IPS-11a (cell line): ENCODE measurements around the gene COL6A3.
"Not testable (repeated sequence)": the region's sequence is repeated elsewhere in the genome, so short reads cannot be mapped to it uniquely, and the experiment has no call there.

Experiments
- H3K4me3 ChIP-seq: one replicate; pipeline ENCODE4 v1.5.1; 2013; ENCODE audit warnings: low read depth, low read length, control low read depth

The COL6A3 gene

GRCh38 chr2:237321746-237322145 lies 92.2 kb downstream of the COL6A3 start:
- H3K4me3 ChIP-seq, result no peak overlapping the region

DNA sequence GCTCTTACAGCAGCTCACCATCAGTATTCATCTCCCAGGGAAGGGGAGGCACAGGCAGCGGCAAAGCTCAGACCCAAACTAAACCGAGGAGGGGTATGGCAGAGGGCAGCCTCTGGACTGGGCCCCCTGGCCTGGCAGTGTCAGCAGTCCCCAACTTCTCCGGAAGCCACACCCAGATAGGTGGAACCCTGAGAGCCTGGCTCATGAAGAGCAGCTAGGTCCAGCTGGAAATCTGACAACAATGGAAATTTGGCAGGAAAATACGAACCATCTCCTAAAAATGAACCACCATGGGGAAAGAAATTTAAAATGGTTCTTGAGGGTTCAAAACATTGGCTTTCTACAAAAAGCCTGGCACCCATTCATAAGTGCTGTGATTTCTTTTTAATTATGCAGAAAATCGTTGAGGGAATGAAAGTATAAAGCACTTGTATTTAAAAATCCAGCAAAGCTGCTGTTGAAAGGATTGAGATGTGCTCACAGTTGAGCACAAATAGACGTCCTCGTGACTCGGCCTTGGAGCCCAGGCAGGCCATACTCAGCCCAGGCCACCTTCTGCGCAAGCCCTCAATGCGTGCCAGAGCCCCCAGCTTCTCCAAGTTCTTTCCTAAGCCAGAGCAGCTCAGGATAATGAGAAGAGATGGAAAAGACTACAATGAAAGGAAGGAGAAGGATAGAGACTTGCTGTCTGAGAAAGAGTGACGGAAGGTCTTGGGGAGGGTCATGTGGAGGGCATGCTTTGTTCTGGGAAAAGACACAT lies 93.0 kb downstream of the COL6A3 start:
- H3K4me3 ChIP-seq, result no peak overlapping the region

DNA sequence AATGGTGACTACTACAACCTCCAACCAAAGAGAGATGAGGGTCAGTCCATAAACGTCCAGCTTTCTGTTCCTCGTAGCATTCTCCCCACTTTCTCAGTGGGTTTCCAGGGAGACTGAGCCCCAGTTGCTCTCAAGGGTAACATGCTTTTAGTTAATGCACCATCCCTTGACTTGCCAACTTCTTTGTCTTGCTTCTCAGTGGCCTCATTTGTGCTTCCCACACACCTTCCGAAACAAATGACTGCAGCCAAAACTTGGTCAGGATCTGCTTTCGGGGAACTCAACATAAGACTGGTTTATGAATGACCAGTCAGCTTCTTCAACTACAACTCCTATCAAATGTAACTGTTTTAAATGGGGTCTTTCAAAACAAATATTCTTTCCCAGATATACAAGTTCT lies 94.1 kb downstream of the COL6A3 start:
- H3K4me3 ChIP-seq, result no peak overlapping the region

- H3K4me3 ChIP-seq, result no peak overlapping the region
These were observed 94.7 kb downstream of the COL6A3 start for GRCh38 chr2:237319086-237319820.

DNA sequence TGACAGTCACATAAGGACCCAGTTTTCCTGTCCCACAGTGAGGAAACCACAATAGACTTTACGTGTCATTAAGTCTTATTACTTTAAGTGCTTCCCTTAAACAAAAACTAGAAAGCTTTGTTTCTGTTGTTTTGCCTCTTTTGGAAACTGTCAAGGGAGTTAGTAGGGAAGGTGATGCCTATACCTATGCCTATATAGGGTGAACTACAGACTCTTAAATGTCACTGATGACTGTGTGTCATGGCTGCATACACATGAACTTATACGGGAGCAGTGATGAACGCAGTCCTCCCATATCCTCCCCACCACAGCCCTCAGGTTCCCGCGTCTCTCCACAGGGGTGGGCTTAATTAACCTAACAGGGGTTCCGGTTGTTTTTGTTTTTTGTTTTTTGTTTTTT lies 97.6 kb downstream of the COL6A3 start:
- no peak overlapping the region for H3K4me3 ChIP-seq

- H3K4me3 ChIP-seq, result no peak overlapping the region
These were observed 98.1 kb downstream of the COL6A3 start for GRCh38 chr2:237315829-237316225.

DNA sequence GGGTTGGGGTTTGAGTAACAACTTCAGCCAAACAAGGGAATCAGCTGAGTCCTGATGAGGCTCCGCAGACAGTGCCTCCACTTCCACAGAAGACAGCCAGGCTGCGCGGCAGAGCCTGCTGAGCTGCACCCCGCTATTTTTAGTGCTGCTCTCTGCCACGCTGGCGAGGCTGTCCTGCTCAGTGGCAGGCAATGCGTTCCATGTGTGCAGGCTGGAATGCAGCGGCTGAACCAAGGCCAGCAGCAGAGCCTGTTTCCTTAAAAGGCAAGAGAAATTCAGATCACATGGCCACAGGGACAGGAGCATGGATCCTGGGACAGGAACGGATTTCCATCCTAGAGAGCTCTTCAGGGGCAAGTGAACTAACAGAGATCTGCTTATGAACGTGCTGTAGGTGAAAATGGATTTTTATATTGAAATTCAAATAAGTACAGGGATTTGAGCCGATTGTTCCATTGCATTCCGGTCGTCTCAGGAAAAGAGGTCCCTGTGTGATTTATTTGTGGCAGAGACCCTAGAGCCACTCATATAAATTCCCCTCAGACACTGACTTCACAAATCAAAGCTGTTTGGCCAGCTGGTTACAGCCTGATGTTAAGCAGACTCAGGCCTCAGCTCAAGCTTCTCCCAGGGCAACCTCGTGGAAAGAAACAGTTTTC lies 98.7 kb downstream of the COL6A3 start:
- no peak overlapping the region for H3K4me3 ChIP-seq

DNA sequence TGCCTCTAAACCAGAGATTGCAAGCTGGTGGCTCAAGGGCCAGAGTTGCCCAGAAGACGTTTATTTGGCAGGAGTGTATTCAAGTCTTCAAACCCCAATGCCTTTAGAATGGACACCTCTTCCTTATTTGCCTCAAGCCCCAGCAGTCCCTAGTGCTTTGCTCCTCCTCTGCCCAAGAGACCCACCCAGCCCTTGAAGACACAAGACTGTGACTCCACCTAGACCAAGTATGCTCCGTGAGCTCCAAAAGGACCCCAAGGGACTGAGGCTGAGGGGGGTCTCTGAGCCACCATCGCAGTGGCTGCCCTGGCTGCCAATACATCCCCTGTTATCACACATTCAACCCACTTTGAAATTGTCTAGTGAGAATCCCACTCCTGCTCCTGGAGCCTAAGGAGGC lies 99.3 kb downstream of the COL6A3 start:
- H3K4me3 ChIP-seq, result no peak overlapping the region

DNA sequence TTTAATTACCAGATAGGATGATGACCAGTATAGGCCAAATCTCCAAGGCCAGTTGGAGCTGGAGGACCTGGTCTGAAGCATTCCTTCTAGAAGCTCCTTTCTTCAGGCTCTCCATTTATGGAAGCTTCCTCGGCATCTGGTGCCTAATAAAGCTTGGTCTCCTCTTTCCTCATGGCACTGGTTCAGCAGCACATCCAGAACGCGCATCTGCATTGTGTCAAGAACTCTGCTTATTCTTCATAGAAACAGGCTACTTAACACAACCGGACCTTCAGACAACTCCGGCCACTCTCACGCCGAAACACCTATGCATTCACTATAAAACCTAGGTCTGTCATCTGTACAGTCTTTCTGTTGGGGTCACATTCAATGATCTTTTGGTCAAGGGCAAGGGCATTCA lies 99.8 kb downstream of the COL6A3 start:
- no peak overlapping the region for H3K4me3 ChIP-seq

DNA sequence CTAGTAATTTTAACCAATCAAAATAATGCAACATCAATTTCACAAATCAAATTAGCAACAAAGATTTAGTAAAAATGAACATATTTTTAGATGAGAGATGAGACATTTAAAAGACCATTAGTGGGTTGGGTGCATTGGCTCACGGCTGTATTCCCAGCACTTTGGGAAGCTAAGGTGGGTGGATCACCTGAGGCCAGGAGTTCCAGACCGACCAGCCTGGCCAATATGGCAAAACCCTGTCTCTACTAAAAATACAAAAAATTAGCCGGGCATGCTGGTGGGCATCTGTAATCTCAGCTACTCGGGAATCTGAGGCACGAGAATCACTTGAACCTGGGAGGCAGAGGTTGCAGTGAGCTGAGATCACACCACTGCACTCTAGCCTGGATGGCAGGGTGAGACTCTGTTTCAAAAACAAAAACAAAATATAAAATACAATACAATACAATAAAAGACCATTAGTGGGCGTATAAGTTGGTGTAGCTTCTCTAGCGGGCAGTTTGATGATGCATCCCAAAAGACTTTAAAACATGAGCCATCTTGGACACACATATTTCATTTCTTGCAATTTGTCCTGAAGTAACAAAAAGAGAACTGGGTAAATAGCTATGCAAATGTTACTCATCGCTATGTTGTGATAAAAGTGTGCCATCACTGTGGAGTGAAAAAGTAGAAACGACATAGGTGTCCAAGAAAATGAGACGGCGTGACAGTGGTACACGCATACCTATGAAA lies 101.8 kb downstream of the COL6A3 start:
- no peak overlapping the region for H3K4me3 ChIP-seq

DNA sequence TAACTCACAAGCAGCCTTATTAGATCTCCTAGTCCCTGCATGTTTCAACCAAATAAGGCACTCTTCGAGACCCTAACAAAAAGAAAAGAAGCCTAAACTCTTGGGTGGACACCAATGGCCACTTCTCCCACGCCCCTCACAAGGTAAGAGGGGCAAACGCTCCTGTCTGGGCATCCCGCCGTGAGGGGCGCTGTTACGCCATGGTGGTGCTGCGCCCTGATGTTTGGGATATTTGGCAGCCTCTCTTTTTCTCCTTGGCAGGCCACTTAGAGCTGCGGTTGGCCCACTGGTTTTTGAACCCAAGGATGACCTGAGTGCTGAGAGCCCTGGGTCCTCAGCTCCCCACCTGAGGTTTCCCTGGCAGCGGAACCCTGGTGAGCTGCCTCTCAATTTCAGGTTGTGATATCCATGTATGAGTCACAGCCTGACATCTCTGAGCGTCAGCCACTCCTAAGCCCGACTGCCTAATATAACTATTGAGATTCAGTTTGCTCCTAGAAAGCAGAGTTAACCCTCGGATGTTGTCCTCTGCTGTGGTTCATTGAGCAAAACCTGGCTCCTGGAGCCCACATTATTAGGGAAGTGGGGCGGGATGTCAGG lies 103.3 kb downstream of the COL6A3 start:
- H3K4me3 ChIP-seq, result no peak overlapping the region

- H3K4me3 ChIP-seq, result no peak overlapping the region
These were observed 104.5 kb downstream of the COL6A3 start for GRCh38 chr2:237309416-237309815.

- H3K4me3 ChIP-seq, result no peak overlapping the region
These were observed 105.0 kb downstream of the COL6A3 start for GRCh38 chr2:237309011-237309410.

DNA sequence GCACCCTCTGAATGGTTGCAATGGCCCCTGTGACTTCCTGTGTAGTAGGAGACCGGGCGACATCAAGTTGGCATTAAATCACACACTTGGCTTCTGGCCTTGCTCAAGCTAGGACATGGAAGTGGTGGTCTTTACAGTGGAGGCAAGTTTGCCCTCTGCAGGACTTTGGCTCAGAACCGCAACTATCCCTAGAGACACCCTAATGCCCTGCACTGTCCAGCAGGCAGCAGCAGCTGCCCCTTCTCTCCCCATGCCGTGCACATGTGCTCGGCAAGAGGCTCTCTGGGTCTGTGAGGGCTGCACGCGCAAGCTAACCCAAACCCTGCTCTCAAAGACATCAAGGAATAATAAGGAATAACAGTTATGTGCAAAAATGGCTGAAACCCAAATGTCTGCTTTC lies 106.5 kb downstream of the COL6A3 start:
- no peak overlapping the region for H3K4me3 ChIP-seq

- H3K4me3 ChIP-seq, result no peak overlapping the region
These were observed 107.2 kb downstream of the COL6A3 start for GRCh38 chr2:237306787-237307170.

GRCh38 chr2:237306083-237306786 lies 107.7 kb downstream of the COL6A3 start:
- no peak overlapping the region for H3K4me3 ChIP-seq

GRCh38 chr2:237305579-237305978 lies 108.4 kb downstream of the COL6A3 start:
- no peak overlapping the region for H3K4me3 ChIP-seq

DNA sequence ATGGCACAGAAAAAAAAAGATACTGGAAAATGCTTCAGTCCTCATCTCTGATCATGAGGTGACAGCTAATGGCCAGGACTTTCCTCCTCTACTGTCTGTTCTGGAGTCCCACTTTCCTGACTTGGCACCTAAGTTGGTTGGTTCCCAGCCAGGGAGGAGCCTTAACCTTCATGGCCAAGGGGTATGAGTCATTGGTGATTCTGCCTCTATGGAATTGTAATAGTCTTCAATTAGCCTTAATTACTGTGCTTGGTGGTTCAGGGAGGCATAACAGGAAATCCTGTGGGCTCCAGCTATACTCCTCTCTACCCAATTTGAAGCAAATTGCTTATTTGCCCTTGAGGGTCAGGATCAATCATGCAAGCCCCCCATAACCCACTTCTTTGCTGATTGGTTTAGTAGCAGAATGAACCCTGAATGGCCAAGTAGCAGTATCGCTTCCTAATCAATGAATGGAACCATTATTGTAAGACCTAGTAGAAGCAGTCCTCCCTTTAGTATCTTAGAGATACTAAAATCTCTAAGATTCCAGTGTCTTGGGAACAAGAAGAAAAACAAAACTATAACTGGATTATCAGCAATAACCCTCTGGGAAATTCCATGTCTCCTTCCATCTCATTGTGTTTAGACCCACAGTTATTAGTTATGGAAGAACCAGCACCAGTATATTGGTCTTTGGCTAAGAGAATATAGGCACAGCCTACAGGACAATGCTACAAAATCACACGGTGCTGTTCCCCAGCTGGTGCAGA lies 109.0 kb downstream of the COL6A3 start:
- no peak overlapping the region for H3K4me3 ChIP-seq

GRCh38 chr2:237303244-237303643 lies 110.7 kb downstream of the COL6A3 start:
- not testable (repeated sequence) for H3K4me3 ChIP-seq

GRCh38 chr2:237301595-237301994 lies 112.4 kb downstream of the COL6A3 start:
- no peak overlapping the region for H3K4me3 ChIP-seq
